Activated CD8-positive, alpha-beta memory T cell treated with anti-CD3 and anti-CD28 coated beads, Interleukin-2, amount 50 U/mL, for 4 hours (primary cell): ENCODE results near the gene ABHD4.
"Not testable (repeated sequence)": the region's sequence is repeated elsewhere in the genome, so short reads cannot be mapped to it uniquely, and the experiment has no call there.

Source experiments
- DNase-seq: peaks from one replicate; pipeline ENCODE4 v3.0.0-alpha.2; 2020

Gene ABHD4

GRCh38 chr14:22561661-22562579 lies 36.2 kb upstream of the ABHD4 start:
- peak; percentile 71 for DNase-seq

GRCh38 chr14:22563987-22564386 lies 34.1 kb upstream of the ABHD4 start:
- DNase-seq, result no peak

GRCh38 chr14:22564463-22564862 lies 33.6 kb upstream of the ABHD4 start:
- DNase-seq, result no peak

- DNase-seq, result no peak
Observed at GRCh38 chr14:22565391-22565945, 32.6 kb upstream of the ABHD4 start.

GRCh38 chr14:22566266-22566665 lies 31.8 kb upstream of the ABHD4 start:
- not testable (repeated sequence) for DNase-seq

GRCh38 chr14:22566845-22567244 lies 31.3 kb upstream of the ABHD4 start:
- DNase-seq, result no peak

GRCh38 chr14:22567437-22567836 lies 30.7 kb upstream of the ABHD4 start:
- DNase-seq, result no peak

GRCh38 chr14:22569106-22569736 lies 28.9 kb upstream of the ABHD4 start:
- no peak for DNase-seq

GRCh38 chr14:22569737-22570131 lies 28.4 kb upstream of the ABHD4 start:
- DNase-seq, result no peak

GRCh38 chr14:22570132-22570949 lies 27.8 kb upstream of the ABHD4 start:
- DNase-seq, result peak; percentile 74

GRCh38 chr14:22572562-22573058 lies 25.5 kb upstream of the ABHD4 start:
- DNase-seq, result no peak

- DNase-seq, result no peak
Observed at GRCh38 chr14:22573804-22574203, 24.3 kb upstream of the ABHD4 start.

GRCh38 chr14:22577334-22577908 lies 20.7 kb upstream of the ABHD4 start:
- no peak for DNase-seq

- DNase-seq, result no peak
Observed at GRCh38 chr14:22579236-22579635, 18.9 kb upstream of the ABHD4 start.

GRCh38 chr14:22579881-22580280 lies 18.2 kb upstream of the ABHD4 start:
- DNase-seq, result no peak

GRCh38 chr14:22580625-22581024 lies 17.5 kb upstream of the ABHD4 start:
- no peak for DNase-seq

- no peak for DNase-seq
Observed at GRCh38 chr14:22583994-22584393, 14.1 kb upstream of the ABHD4 start.

- DNase-seq, result no peak
Observed at GRCh38 chr14:22587247-22587646, 10.9 kb upstream of the ABHD4 start.

- DNase-seq, result not testable (repeated sequence)
Observed at GRCh38 chr14:22587677-22588422, 10.2 kb upstream of the ABHD4 start.

- DNase-seq, result no peak
Observed at GRCh38 chr14:22588526-22589095, 9.5 kb upstream of the ABHD4 start.

GRCh38 chr14:22589096-22589839 lies 8.8 kb upstream of the ABHD4 start, which contains the start of gene DAD1:
DAD1 (minus strand) TSS chr14:22589224; CDS start chr14:22589157, 67 bp downstream.
- DNase-seq, result peak; percentile 99
